22Rv1 (cell line): ENCODE measurements around the gene GSTA5.

Experiments
- CTCF ChIP-seq: fragments of 450-650 bp; IDR thresholded peaks from 2 replicates; pipeline ENCODE4 v1.5.1; 2017; ENCODE audit warnings: mild to moderate bottlenecking
- ZFX ChIP-seq: fragments of 450-650 bp; IDR thresholded peaks from 2 replicates; pipeline ENCODE4 v1.6.1; 2017; ENCODE audit warnings: antibody characterized with exemption, borderline replicate concordance

GRCh38 chr6:52849137-52849536, 8.5 kb upstream of the GSTA5 start:
- no peak for TF ChIP-seq CTCF
- TF ChIP-seq ZFX: no peak
